Measurements from ENCODE around the gene POU5F1. TPM values are rescaled to one million over a fixed set of nuclear protein-coding genes. Genes with fewer than 3 reads are reported as not detected.

Gene POU5F1
- total RNA-seq, 2 experiments from 2014 or later, result 0.44 to 0.86 TPM

DNA sequence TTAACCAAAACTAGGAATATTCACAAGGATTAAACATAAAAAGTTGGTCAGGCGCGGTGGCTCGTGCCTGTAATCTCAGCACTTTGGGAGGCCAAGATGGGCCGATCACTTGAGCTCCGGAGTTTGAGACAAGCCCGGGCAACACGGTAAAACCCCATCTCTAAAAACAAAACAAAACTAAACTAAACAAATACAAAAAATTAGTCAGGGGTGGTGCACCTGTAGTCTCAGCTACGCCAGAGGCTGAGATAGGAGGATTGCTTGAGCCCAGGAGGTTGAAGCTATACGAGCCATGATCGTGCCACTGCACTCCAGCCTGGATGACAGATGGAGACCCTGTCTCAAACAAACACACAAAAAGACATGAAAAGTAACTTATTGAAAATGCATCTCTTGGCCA lies 34.8 kb downstream of the POU5F1 start:
- BruUV-seq (replicated peaks), result no TSS peak
- no peak overlapping the region for H3K27ac ChIP-seq (ENCODE audit: low read depth, low read length, poor library complexity, severe bottlenecking)
- no peak overlapping the region for H3K4me3 ChIP-seq (ENCODE audit: low read depth, low read length, poor library complexity, severe bottlenecking)
- POLR2A ChIA-PET, result no interaction called here
- intact Hi-C loops (cut with micrococcal nuclease; ENCODE audit: unreplicated experiment), result no loop called here
- DNase-seq (ENCODE audit: low spot score), result no peak
- no peak for TF ChIP-seq EZH2phosphoT487 (IDR thresholded peaks at IDR 0.05; ENCODE audit: borderline replicate concordance, low read depth, low read length)
- H3K9me2 ChIP-seq (ENCODE audit: insufficient read depth, low read length), result no peaks in the 10 kb centered on the region
- no peaks in the 10 kb centered on the region for H4K20me1 ChIP-seq (ENCODE audit: insufficient read depth, low read length)
- CTCF ChIA-PET (ENCODE audit: unreplicated experiment), result no interaction called here
- H3K9me3 ChIP-seq (ENCODE audit: low read length), result no peaks in the 10 kb centered on the region
- no peak overlapping the region for H2AFZ ChIP-seq (ENCODE audit: low read length)
- no peaks in the 10 kb centered on the region for H3K79me2 ChIP-seq (ENCODE audit: insufficient read depth, low read depth, low read length)
- H3K4me2 ChIP-seq (ENCODE audit: low read length), result no peak overlapping the region
- H3K4me1 ChIP-seq (ENCODE audit: insufficient read depth, low read length, poor library complexity, severe bottlenecking), result peaks cover 6% of the 10 kb centered on the region
- H3K36me3 ChIP-seq (ENCODE audit: insufficient read depth, low read length), result no peaks in the 10 kb centered on the region

DNA sequence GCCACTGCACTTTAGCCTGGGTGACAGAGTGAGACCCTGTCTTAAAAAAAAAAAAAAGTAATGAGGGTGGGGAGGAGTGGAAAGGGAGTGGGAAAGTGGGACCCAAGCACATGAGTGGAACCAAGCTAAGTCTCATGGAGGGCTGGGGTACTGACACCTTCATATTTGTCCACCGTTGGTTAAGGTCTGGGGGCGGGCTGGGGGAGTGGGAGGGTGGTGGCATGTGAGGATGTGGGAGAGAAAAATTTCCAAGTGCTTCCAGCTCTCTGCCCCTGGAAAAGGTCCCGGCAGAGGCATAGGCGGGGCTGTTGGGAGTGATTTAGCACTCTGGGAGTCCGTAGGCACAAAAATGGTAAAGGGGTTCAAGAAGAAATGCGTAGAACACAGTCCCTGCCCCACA lies 37.7 kb downstream of the POU5F1 start:
- Histone ChIP-seq H4K20me1 (ENCODE audit: insufficient read depth, low read length) (no peaks in the 10 kb centered on the region), H3K4me1 (ENCODE audit: insufficient read depth, low read length, poor library complexity, severe bottlenecking) (peaks cover 4% of the 10 kb centered on the region), H3K27ac (ENCODE audit: low read depth, low read length, poor library complexity, severe bottlenecking) (no peak overlapping the region), H3K79me2 (ENCODE audit: insufficient read depth, low read depth, low read length) (no peaks in the 10 kb centered on the region), H3K4me3 (ENCODE audit: low read depth, low read length, poor library complexity, severe bottlenecking) (no peak overlapping the region), H3K9me2 (ENCODE audit: insufficient read depth, low read length) (no peaks in the 10 kb centered on the region), H2AFZ (ENCODE audit: low read length) (no peak overlapping the region), H3K36me3 (ENCODE audit: insufficient read depth, low read length) (no peaks in the 10 kb centered on the region), H3K4me2 (ENCODE audit: low read length) (no peak overlapping the region), H3K9me3 (ENCODE audit: low read length) (no peaks in the 10 kb centered on the region)
- ChIA-PET CTCF (ENCODE audit: unreplicated experiment) (interaction anchor here (0.6 kb wide), 1 partner anchor 172 kb away, joined by 3 read pairs; no protein-coding TSS in a partner anchor), POLR2A (no interaction called here)
- intact Hi-C loops (cut with micrococcal nuclease; ENCODE audit: unreplicated experiment), result no loop called here
- BruUV-seq (replicated peaks), result no TSS peak
- no peak for DNase-seq (ENCODE audit: low spot score)
- TF ChIP-seq, protein P1, sequence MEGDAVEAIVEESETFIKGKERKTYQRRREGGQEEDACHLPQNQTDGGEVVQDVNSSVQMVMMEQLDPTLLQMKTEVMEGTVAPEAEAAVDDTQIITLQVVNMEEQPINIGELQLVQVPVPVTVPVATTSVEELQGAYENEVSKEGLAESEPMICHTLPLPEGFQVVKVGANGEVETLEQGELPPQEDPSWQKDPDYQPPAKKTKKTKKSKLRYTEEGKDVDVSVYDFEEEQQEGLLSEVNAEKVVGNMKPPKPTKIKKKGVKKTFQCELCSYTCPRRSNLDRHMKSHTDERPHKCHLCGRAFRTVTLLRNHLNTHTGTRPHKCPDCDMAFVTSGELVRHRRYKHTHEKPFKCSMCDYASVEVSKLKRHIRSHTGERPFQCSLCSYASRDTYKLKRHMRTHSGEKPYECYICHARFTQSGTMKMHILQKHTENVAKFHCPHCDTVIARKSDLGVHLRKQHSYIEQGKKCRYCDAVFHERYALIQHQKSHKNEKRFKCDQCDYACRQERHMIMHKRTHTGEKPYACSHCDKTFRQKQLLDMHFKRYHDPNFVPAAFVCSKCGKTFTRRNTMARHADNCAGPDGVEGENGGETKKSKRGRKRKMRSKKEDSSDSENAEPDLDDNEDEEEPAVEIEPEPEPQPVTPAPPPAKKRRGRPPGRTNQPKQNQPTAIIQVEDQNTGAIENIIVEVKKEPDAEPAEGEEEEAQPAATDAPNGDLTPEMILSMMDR (conservative IDR thresholded peaks at IDR 0.05; ENCODE audit: low read length), result no peak
- no peak for TF ChIP-seq EZH2phosphoT487 (IDR thresholded peaks at IDR 0.05; ENCODE audit: borderline replicate concordance, low read depth, low read length)

DNA sequence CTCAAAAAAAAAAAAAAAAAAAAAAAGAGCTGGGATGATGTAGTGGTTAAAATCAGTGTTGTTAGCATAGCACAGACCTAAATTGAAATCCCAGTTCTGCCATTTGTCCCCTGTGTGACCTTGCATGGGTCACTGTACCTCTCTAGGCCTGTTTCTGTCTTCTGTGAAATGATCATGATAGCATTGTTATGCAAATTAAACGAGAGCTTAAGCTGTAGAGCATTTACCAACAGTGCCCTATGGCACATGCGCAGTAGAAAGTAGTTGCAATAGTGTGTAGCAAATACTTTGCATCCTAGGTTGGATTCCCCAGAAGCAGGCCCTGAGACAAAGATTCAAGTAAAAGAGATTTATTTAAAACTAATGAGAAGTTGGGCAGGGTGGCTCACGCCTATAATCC lies 38.9 kb downstream of the POU5F1 start:
- Histone ChIP-seq H3K9me2 (ENCODE audit: insufficient read depth, low read length) (no peaks in the 10 kb centered on the region), H3K79me2 (ENCODE audit: insufficient read depth, low read depth, low read length) (no peaks in the 10 kb centered on the region), H2AFZ (ENCODE audit: low read length) (no peak overlapping the region), H3K4me3 (ENCODE audit: low read depth, low read length, poor library complexity, severe bottlenecking) (no peak overlapping the region), H4K20me1 (ENCODE audit: insufficient read depth, low read length) (no peaks in the 10 kb centered on the region), H3K4me1 (ENCODE audit: insufficient read depth, low read length, poor library complexity, severe bottlenecking) (no peaks in the 10 kb centered on the region), H3K36me3 (ENCODE audit: insufficient read depth, low read length) (no peaks in the 10 kb centered on the region), H3K27ac (ENCODE audit: low read depth, low read length, poor library complexity, severe bottlenecking) (no peak overlapping the region), H3K9me3 (ENCODE audit: low read length) (no peaks in the 10 kb centered on the region), H3K4me2 (ENCODE audit: low read length) (no peak overlapping the region)
- no peak for DNase-seq (ENCODE audit: low spot score)
- POLR2A ChIA-PET, result interaction anchor here (0.6 kb wide), 1 partner anchor 16 kb away, joined by 3 read pairs; no protein-coding TSS in a partner anchor
- CTCF ChIA-PET (ENCODE audit: unreplicated experiment), result no interaction called here
- BruUV-seq (replicated peaks), result no TSS peak
- intact Hi-C loops (cut with micrococcal nuclease; ENCODE audit: unreplicated experiment), result no loop called here
- no peak for TF ChIP-seq EZH2phosphoT487 (IDR thresholded peaks at IDR 0.05; ENCODE audit: borderline replicate concordance, low read depth, low read length)
- TF ChIP-seq, protein P1 (conservative IDR thresholded peaks at IDR 0.05; ENCODE audit: low read length), result no peak

Measured in OCI-LY7 (cell line).